Adrenal gland (tissue), 12 donors: ENCODE data around the gene SERTAD2. TPM values are rescaled to one million over a fixed set of nuclear protein-coding genes. Genes with fewer than 3 reads are reported as not detected.

Experiments
- DNase-seq, 7 donors: peaks; one replicate each; pipeline ENCODE4 v3.0.0-alpha.2; 2019 to 2020
- H3K27ac ChIP-seq, 5 donors: fragments of 200-600 bp; sonication (generic) in 4 of 5; 1 replicate in 3 of 5; 2 replicates in 2 of 5; pipeline versions ENCODE4 v1.5.1 to v1.8.0; 2016 to 2020; ENCODE audit warnings: mild to moderate bottlenecking in 1 of 5
- H3K27me3 ChIP-seq: fragments of 200-600 bp; 2 replicates; pipeline ENCODE4 v1.8.0; 2021
- H3K36me3 ChIP-seq, 2 donors: fragments of 200-600 bp; replicated peaks in 1 of 2; 1 replicate in 1 of 2; 2 replicates in 1 of 2; pipeline versions ENCODE4 v1.5.1 to v1.8.0; 2018 to 2022
- H3K4me1 ChIP-seq, 2 donors: fragments of 200-600 bp; replicated peaks in 1 of 2; 1 replicate in 1 of 2; 2 replicates in 1 of 2; pipeline versions ENCODE4 v1.5.1 to v1.8.0; 2018 to 2021
- H3K4me3 ChIP-seq, 4 donors: fragments of 200-600 bp; sonication (generic) in 3 of 4; one replicate each; pipeline ENCODE4 v1.5.1; 2016 to 2018
- H3K9me3 ChIP-seq, 3 donors: fragments of 200-600 bp; sonication (generic) in 1 of 3; replicated peaks in 1 of 3; 1 replicate in 2 of 3; 2 replicates in 1 of 3; pipeline versions ENCODE4 v1.5.1 to v1.8.0; 2016 to 2021
- CTCF ChIP-seq, 6 experiments: fragments of 450-650 bp in 4 of 6; fragments of 200-600 bp in 2 of 6; sonication (generic) in 1 of 6; IDR thresholded peaks; 1 replicate in 5 of 6; 2 replicates in 1 of 6; pipeline versions ENCODE4 v1.5.1 to v1.8.0; 2016 to 2021; ENCODE audit warnings: antibody characterized with exemption in 6 of 6, mild to moderate bottlenecking in 2 of 6, moderate library complexity in 1 of 6
- POLR2A ChIP-seq, 2 donors: fragments of 450-650 bp; IDR thresholded peaks; one replicate each; pipeline ENCODE4 v1.6.1; 2017; ENCODE audit warnings: antibody characterized with exemption in 2 of 2, mild to moderate bottlenecking in 2 of 2, moderate library complexity in 1 of 2
- WGBS, 4 donors: extraction: QIAGEN DNeasy Blood & Tissue Kit in 2 of 4; methylation state at CpG; one replicate each; pipeline versions ENCODE4 v1.1.5 to v1.1.7; 2013 to 2017; 5-methylcytosine and 5-hydroxymethylcytosine counted together
- intact Hi-C, 2 donors: fragments of 100-400 bp; cut with DNase I; formaldehyde crosslinking; loops; one replicate each; pipeline versions ENCODE4 v1.14.1 to v1.15.0; 2022 to 2023
- polyA plus RNA-seq, 3 donors: library from polyadenylated mRNA; stranded (reverse); fragments of 200-250 nt in 2 of 3; fragments of 350-450 nt in 1 of 3; fragmentation: Illumina TruSeq in 1 of 3; extraction: RNeasy Lipid Tissue Mini Kit (QIAGEN cat#74804) in 1 of 3; gene quantifications; one replicate each; pipeline ENCODE4 v1.2.3, GENCODE V29; 2013 to 2014
- total RNA-seq, 9 donors: library from RNA; depleted of rRNA in 4 of 9; stranded (reverse); fragments of >200 nt in 4 of 9; fragments of 120-200 nt in 1 of 9; fragmentation: NEBNext Ultra II Directional in 1 of 9; extraction: Animal tissue kit (Norgen Biotek cat#: 25700) in 1 of 9; gene quantifications; one replicate each; pipeline versions ENCODE4 v1.1.0 to v1.2.4, GENCODE V29; 2013 to 2023
- donor health status: healthy with polysubstance abuse.
- donor health status: Bipolar disorder and iron deficiency.
- donor health status: DM: yes; HTN: yes; CAD: no.
- donor health status: DM: no; HTN: no; CAD: no.
- donor health status: DM: no; HTN: no; CAD: no.
- donor health status: DM: yes; HTN: yes; CAD: no.

SERTAD2 gene
- total and polyA plus RNA-seq, 12 donors, result 5.1 to 18.3 (median 11.3) TPM

GRCh38 chr2:64698668-64699444 lies 45.1 kb upstream of the SERTAD2 start:
- Histone ChIP-seq H3K36me3 (no peaks in the 10 kb centered on the region), H3K27ac (no peak overlapping the region), H3K4me1 (no peaks in the 10 kb centered on the region), H3K9me3 (no peaks in the 10 kb centered on the region), H3K4me3 (no peak overlapping the region), H3K27me3 (no peaks in the 10 kb centered on the region)
- TF ChIP-seq CTCF (IDR thresholded peaks at IDR 0.05) (no peak), POLR2A (IDR thresholded peaks at IDR 0.05) (no peak)
- DNase-seq, result no peak
- intact Hi-C loops, result no loop called here
- 90 to 96% (median 91%) methylated on average over 4 of the region's 4 CpGs for WGBS, 4 donors

- no peak overlapping the region for H3K4me3 ChIP-seq
- H3K36me3 ChIP-seq, result no peaks in the 10 kb centered on the region
- no peaks in the 10 kb centered on the region for H3K27me3 ChIP-seq
- TF ChIP-seq POLR2A (IDR thresholded peaks at IDR 0.05) (no peak), CTCF (IDR thresholded peaks at IDR 0.05) (no peak)
- H3K27ac ChIP-seq, result no peak overlapping the region
- H3K9me3 ChIP-seq, result no peaks in the 10 kb centered on the region
- 81 to 85% (median 85%) methylated on average over 2 of the region's 2 CpGs for WGBS, 4 donors
- no peaks in the 10 kb centered on the region for H3K4me1 ChIP-seq
- DNase-seq, result no peak
- intact Hi-C loops, result no loop called here
These were observed 44.5 kb upstream of the SERTAD2 start for GRCh38 chr2:64698177-64698643.

- Histone ChIP-seq H3K4me3 (no peak overlapping the region), H3K36me3 (no peaks in the 10 kb centered on the region), H3K27ac (no peak overlapping the region), H3K9me3 (no peaks in the 10 kb centered on the region), H3K4me1 (no peaks in the 10 kb centered on the region), H3K27me3 (no peaks in the 10 kb centered on the region)
- no peak for TF ChIP-seq POLR2A (IDR thresholded peaks at IDR 0.05)
- TF ChIP-seq CTCF (IDR thresholded peaks at IDR 0.05), result no peak
- WGBS, 4 donors, result 86 to 94% (median 91%) methylated on average over 6 of the region's 6 CpGs
- intact Hi-C loops, result no loop called here
- no peak for DNase-seq
These were observed 43.8 kb upstream of the SERTAD2 start for GRCh38 chr2:64697297-64698176.

GRCh38 chr2:64696636-64697035 lies 42.9 kb upstream of the SERTAD2 start:
- TF ChIP-seq CTCF (IDR thresholded peaks at IDR 0.05) (no peak), POLR2A (IDR thresholded peaks at IDR 0.05) (no peak)
- H3K4me1 ChIP-seq, result no peaks in the 10 kb centered on the region
- 89 to 98% (median 95%) methylated on average over 1 of the region's 1 CpG for WGBS, 4 donors
- intact Hi-C loops, result no loop called here
- H3K27me3 ChIP-seq, result no peaks in the 10 kb centered on the region
- no peaks in the 10 kb centered on the region for H3K9me3 ChIP-seq
- H3K27ac ChIP-seq, result no peak overlapping the region
- no peak for DNase-seq
- H3K36me3 ChIP-seq, result no peaks in the 10 kb centered on the region
- H3K4me3 ChIP-seq, result no peak overlapping the region
